HG02798 (cell line): ENCODE results near the gene IP6K3.

Experiments
- ATAC-seq: cut with Tn5 transposase; IDR thresholded peaks from one replicate; pipeline ENCODE4 v1.9.1; 2021; ENCODE audit warnings: mild to moderate bottlenecking; ENCODE audit not compliant: unreplicated experiment, poor library complexity

The IP6K3 gene

DNA sequence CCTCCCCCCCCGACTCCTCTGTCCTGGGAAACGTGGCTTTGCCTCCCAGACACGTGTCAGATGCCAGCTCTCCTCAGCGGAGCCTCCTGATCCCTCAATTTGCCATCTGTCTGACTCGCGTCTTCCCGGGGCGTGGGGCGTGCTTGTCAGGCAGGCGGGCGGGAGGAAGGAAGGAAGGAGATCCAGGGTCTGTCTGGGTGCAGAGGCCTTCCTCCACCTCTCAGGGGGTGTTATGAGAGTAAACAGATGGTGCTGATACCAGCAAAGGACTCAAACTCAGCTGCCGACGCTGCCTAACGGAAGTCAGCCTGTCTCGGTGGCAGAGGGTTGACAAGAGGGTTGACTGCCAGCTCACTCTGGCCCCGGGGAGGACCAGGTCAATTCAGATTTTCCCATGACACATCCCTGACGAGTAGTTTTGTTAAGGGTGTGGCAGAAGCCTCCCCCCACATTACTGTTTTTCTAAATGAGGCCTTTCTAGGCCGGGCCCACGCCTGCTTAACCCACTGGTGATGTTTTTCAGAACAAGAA is 52.2 kb downstream of the IP6K3 start:
- no peak for ATAC-seq

- no peak for ATAC-seq
These were observed 53.3 kb downstream of the IP6K3 start for GRCh38 chr6:33693186-33694105.

- ATAC-seq = no peak
These were observed 53.9 kb downstream of the IP6K3 start for GRCh38 chr6:33692760-33693158.

DNA sequence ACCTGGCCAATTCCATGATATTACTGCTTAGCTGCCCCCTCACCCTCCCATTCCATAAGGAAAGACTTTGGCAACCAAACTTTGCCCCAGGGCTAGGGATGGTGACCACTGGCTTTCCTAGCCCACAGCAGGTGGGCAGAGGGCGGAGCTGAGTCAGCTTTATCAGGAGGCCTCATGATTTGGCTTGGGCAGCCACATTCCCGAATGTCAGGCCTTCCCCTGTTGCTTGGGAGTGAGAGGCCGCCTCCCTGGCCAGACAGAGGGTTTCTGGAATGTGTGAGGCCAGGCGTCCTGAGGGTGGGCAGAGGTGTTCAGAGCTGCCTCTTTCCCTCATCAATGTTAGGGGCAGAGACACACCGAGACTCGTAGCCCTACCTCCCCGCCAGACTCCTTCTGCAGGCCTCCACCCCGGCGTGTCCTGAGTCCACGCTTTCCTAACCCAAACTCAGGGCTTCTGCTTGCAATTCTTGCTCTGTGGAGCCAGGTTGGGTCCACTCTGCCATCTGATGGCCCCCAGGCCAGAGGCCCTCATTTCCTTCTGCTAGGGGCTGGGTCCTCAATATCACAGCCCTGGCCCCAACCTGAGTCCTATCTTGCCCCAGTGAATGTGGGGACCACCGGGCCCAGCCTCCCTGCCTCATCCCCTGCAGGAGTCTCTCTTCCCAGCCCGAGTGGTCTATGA is 54.5 kb downstream of the IP6K3 start:
- ATAC-seq = no peak

DNA sequence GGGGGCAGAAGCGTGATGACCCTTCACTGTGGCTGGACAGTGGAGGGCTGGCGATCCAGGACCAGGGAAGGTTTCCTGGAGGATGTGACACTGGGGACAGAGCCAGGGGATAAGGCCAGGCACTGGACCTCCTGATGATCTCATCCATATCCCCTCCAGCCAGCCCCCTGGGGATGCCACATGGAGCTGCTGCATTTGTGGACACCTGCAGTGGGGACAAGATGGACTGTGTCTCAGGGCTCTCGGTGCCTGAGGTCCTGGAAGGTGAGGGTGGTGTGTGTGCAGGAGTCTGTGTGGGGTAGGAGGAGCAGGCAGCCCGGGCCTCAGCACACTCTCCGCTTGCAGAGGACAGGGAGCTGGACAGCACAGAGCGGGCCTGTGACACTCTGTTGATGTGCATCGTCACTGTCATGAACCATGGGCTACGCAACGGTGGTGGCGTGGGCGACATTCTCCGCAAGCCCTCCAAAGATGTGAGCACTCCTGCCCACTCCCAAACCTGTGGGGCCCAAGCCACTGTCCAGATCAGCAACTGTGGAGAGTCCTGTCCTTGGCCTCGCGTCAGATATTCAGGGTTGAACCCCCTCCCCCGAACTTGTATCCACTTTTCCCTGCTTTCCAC is 55.1 kb downstream of the IP6K3 start:
- no peak for ATAC-seq

- ATAC-seq = no peak
These were observed 55.9 kb downstream of the IP6K3 start for GRCh38 chr6:33690766-33691165.

- ATAC-seq = no peak
These were observed 56.8 kb downstream of the IP6K3 start for GRCh38 chr6:33689879-33690278.

DNA sequence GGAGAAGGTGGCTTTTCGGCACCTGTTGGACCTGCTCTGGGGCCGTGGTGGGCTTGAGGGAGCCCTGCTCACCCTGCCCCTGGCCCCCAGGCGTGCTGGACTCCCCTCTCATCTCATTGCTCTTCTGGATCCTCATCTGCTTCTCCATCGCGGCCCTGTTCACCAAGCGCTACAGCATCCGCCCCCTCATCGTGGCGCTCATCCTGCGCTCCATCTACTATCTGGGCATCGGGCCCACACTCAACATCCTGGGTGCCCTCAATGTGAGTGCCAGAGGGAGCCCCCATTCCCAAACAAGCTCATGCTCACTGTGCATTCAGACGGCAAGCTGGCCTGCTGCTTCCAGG is 57.6 kb downstream of the IP6K3 start:
- ATAC-seq = no peak

DNA sequence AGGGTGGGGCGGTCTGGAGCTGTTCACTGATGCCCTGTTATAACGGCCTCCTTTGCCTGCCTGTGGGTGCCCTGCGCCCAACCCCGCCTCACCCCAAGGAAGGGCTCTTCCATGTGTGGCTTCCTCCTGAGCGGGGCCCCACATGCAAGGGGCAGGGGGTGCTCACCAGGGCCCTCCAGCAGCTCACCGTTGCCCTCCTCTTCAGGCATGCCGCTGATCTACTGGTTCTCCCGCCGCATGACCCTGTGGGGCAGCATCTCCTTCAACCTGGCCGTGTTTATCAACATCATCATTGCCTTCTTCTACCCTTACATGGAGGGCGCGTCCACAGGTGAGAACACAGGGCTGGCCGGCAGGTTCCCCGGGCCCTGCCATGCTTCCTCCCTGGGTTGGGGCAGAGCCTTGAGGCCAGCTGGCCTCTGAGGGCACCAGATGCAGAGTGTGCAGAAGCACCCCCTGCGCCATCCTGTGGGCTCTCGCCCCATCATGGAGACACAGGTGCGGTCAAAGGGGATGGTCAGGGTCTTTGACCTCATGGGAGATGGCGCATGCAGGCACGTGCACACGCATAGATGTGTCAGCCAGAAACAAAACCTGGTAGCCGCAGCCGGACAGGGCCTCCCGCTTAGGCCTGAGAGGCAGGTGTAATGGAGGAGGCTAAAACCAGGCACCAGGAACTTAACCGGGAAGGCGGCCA is 58.1 kb downstream of the IP6K3 start:
- ATAC-seq = no peak

DNA sequence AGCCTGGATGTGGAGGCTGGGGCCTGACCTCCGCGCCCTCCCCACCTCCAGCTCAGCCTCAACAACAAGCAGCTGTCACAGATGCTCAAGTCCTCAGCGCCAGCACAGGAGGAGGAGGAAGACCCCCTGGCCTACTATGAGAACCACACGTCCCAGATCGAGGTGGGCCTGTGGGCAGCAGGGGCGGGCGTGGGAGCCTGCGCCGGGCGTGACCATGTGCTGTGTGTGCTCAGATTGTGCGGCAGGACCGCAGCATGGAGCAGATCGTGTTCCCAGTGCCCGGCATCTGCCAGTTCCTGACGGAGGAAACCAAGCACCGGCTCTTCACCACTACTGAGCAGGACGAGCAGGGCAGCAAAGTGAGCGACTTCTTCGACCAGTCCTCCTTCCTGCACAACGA is 58.7 kb downstream of the IP6K3 start:
- ATAC-seq = no peak

- no peak for ATAC-seq
These were observed 59.4 kb downstream of the IP6K3 start for GRCh38 chr6:33686981-33687975.

DNA sequence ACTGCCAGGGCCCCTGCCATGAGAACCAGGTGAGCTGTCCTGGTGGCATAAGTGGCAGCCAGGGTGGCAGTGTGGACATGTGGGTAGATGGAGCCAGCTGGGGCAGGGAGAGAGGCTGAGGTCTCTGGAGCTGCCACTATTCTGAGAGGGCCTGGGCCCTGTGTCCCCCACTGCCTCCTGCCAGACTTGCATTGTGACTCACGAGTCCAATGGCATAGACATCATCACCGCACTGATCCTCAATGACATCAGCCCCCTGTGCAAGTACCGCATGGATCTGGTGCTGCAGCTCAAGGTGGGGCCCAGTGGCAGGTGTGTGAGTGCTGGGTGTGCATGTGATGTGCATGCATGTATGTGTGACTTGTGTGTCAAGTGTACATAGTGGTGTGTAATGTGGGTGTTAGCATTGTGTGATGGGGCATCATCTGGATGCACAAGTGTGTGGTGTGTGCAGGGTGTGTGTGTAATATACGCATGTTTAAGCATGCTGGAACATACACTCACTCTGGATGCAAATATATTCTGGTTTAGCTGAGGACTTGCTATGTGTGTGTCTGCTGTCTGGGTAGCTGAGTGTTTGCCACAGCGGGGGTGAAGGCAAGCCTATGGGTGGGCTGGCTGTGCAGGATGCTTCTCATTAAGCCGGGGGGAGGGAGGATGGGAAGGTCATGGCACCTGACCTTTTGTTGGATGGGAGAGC is 60.3 kb downstream of the IP6K3 start:
- no peak for ATAC-seq

DNA sequence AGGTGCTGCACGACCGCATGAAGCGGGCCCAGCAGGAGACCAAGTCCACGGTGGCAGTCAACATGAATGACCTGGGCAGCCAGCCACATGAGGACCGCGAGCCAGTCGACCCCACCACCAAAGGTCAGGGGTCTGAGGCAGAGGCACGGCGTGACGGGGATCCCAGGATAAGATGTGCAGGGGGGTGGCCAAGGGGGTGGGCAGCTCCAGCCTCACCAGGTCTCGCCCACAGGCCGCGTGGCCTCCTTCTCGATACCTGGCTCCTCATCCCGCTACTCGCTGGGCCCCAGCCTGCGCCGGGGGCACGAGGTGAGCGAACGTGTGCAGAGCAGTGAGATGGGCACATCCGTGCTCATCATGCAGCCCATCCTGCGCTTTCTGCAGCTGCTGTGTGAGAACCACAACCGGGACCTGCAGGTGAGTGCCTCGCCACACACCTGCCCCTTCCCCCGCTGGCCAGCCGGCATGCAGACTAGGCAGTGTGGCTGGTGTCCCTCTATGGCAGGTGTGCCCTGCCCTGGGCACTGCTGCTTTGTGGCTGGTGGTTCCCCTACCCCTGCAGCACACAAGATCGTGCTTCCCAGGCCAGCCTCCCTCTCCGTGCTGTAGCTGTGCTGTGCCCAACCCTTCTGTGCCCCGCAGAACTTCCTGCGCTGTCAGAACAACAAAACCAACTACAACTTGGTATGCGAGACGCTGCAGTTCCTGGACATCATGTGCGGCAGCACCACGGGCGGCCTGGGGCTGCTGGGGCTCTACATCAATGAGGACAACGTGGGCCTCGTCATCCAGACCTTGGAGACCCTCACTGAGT is 61.1 kb downstream of the IP6K3 start:
- ATAC-seq = no peak

DNA sequence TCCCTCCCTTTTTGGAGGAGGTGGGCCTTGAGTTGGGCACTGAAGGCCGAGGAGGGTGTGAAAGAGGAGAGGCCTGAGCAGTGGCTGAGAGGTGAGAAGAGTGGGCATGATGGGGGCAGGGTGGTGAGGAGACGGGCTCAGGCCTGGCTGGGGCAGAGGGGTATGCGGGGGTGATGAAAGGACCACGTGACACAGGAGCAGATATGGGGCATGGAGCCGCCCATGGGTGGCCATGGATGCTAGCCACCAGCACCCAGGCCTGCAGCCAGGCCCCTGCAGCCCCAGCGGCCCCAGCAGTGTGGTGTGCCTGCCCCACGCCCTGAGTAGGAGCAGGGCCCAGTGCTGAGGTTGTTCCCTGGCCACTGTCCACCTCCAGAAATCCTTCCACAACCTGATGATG is 61.7 kb downstream of the IP6K3 start:
- ATAC-seq = no peak

- no peak for ATAC-seq
These were observed 62.2 kb downstream of the IP6K3 start for GRCh38 chr6:33684428-33684896.

GRCh38 chr6:33683576-33684427 is 62.9 kb downstream of the IP6K3 start:
- ATAC-seq = no peak

DNA sequence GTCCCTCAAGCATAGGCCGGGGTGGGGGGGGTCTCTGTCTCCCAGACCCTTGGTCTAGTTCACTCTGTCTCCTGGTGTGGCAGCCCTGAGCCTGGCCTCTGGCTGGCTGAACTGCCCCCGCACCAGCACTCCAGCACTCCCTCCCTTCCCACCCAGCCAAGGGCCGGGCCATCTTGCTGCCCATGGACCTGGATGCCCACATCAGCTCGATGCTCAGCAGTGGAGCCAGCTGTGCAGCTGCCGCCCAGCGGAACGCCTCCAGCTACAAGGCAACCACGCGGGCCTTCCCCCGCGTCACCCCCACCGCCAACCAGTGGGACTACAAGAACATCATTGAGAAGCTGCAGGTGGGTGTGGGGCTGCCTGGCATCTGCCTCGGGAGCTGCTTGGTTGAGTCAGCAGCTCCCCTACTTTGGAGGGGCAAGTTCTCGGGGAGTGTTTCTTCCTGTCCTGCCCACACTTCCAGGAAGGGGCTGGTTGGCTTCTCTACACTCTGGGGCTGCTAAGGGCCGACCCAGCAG is 63.6 kb downstream of the IP6K3 start:
- ATAC-seq = no peak
